ENCODE results near the gene ATXN1. TPM values are rescaled to one million over a fixed set of nuclear protein-coding genes. Genes with fewer than 3 reads are reported as not detected.

ATXN1 gene
- total RNA-seq, 4 donors from 2014 or later: 24.9 to 48.0 (median 36.8) TPM

DNA sequence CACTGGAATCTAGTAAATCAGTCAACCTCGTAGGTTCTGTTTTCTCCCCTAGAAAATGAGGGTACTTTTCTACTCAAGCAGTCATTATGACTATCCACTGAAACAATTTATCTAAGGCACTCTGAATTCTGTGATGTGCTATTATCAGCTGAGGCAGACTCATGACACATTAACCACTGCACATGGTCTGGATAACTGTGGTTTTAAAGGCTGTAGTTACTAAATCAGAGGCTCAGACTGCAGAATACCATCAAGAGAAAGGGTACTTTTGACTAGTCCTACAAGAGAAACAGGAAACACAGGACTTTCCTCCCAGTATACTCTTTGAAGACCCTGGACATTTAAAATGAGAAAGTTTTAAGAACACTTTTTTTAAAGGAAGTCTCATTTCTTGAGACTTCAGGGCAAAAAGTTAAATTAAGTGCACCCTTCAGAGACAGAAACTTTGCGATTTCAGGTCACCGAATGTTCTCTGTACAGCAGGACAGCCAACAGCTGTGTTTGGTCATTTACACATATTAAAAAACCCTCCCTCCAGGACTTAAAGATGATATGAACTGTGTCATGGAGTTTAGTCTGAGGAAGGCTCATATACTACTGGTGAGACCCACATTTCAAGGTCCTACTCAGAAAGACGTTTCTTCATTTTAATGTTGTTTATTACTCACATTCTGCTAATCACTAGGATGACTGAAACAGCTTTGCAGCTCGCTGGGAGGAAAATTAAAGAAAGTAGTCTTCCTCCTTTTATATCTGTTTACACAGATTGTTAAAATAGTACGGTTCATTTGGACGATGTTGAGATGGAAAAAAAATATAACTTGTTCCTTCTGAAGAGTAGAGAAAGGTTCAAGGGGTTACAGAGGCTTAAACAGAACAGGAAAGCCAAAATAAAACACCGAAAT is 19.9 kb downstream of the ATXN1 start:
- no peaks in the 10 kb centered on the region for H3K9me3 ChIP-seq
- H3K27ac ChIP-seq: peak overlapping the region in 3 of 4 donors; percentile 14 to 74 (median 56)
- 48 to 53% methylated on average over 8 of the region's 8 CpGs for WGBS, 2 donors
- H3K27me3 ChIP-seq: no peaks in the 10 kb centered on the region
- DNase-seq (ENCODE audit: low spot score in 2 of 2): no peak
- no peak overlapping the region for H3K4me3 ChIP-seq
- H3K36me3 ChIP-seq: no peaks in the 10 kb centered on the region
- peaks cover 0 to 63% (median 31%) of the 10 kb centered on the region in 4 donors for H3K4me1 ChIP-seq
- TF ChIP-seq EP300 (IDR thresholded peaks at IDR 0.05) (no peak), POLR2A (IDR thresholded peaks at IDR 0.05) (no peak)
- TF ChIP-seq, protein P1, sequence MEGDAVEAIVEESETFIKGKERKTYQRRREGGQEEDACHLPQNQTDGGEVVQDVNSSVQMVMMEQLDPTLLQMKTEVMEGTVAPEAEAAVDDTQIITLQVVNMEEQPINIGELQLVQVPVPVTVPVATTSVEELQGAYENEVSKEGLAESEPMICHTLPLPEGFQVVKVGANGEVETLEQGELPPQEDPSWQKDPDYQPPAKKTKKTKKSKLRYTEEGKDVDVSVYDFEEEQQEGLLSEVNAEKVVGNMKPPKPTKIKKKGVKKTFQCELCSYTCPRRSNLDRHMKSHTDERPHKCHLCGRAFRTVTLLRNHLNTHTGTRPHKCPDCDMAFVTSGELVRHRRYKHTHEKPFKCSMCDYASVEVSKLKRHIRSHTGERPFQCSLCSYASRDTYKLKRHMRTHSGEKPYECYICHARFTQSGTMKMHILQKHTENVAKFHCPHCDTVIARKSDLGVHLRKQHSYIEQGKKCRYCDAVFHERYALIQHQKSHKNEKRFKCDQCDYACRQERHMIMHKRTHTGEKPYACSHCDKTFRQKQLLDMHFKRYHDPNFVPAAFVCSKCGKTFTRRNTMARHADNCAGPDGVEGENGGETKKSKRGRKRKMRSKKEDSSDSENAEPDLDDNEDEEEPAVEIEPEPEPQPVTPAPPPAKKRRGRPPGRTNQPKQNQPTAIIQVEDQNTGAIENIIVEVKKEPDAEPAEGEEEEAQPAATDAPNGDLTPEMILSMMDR (IDR thresholded peaks at IDR 0.05): no peak

DNA sequence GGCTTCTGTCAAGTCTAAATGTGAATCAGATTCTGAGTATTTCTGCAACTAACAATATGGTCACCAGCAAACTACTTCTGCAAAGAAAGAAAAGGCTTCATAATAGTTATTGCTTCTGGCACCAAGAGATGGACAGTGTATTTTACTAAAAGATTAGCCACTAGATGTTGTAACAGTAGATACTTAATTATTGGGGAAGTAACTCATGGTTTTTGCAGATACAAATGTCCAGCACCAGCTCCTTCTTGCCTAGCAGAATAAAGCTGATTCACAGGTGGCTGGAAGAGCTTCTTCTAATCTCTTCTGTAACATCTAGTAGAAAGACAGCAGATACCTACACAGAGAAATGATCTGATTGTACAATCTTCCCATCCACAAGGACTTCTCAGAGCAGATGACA is 21.2 kb downstream of the ATXN1 start:
- Histone ChIP-seq H3K4me3 (no peak overlapping the region), H3K36me3 (no peaks in the 10 kb centered on the region), H3K4me1 (peaks cover 0 to 66% (median 31%) of the 10 kb centered on the region in 4 donors), H3K9me3 (no peaks in the 10 kb centered on the region), H3K27me3 (no peaks in the 10 kb centered on the region), H3K27ac (peak overlapping the region in 1 of 4 donors; percentile 65)
- no peak for TF ChIP-seq EP300 (IDR thresholded peaks at IDR 0.05)
- TF ChIP-seq POLR2A (IDR thresholded peaks at IDR 0.05): no peak
- TF ChIP-seq, protein P1 (IDR thresholded peaks at IDR 0.05): no peak
- DNase-seq (ENCODE audit: low spot score in 2 of 2): no peak

DNA sequence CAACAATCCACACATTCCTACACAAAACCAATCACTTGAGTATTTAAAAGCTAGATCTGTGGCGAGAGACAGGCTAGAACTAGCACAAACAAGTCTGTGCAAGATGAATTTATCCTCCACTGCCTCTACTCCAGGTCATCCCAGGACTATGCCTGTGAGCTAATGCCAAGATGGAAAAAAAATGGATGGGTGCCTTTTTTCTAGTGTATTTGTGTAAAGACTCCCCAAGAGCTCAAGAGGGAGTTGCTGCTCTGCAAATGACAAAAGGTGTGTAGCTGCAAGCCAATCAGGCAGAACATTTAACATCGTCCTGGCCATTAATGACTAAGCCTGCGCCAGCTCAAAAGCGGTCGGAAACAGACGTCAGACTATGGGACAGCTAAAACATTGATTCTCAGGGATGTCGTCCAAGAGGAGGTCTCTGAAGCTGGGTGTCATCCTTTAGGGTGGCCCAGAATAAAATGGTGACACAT is 21.9 kb downstream of the ATXN1 start:
- no peaks in the 10 kb centered on the region for H3K27me3 ChIP-seq
- H3K9me3 ChIP-seq: no peaks in the 10 kb centered on the region
- no peaks in the 10 kb centered on the region for H3K36me3 ChIP-seq
- 80 to 81% methylated on average over 7 of the region's 7 CpGs for WGBS, 2 donors
- no peak for DNase-seq (ENCODE audit: low spot score in 2 of 2)
- TF ChIP-seq, protein P1 (IDR thresholded peaks at IDR 0.05): no peak
- TF ChIP-seq POLR2A (IDR thresholded peaks at IDR 0.05) (no peak), EP300 (IDR thresholded peaks at IDR 0.05) (no peak)
- peak overlapping the region in 1 of 4 donors; percentile 65 for H3K27ac ChIP-seq
- H3K4me1 ChIP-seq: peaks cover 0 to 66% (median 31%) of the 10 kb centered on the region in 4 donors
- no peak overlapping the region for H3K4me3 ChIP-seq

DNA sequence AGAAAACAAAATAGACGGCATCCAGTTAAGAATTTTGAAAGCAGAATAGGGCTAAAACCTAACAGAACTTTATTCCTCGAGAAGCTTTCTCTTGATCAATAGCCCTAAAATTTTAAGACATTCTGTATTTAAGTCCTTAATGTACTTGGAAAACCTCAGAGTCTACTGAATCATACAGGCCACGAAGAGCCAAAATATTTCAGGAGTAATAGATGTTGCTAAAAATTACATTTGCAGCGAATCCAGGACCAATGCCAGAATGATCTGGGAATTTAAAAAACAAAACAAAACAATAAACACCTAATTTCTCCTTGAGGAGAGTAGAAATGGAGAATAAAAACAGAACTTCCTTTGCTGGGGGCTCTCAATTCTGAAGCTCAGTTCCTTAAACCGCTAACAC is 23.3 kb downstream of the ATXN1 start:
- 70 to 75% methylated on average over 5 of the region's 5 CpGs for WGBS, 2 donors
- DNase-seq (ENCODE audit: low spot score in 2 of 2): no peak
- TF ChIP-seq, protein P1 (IDR thresholded peaks at IDR 0.05): no peak
- no peak for TF ChIP-seq POLR2A (IDR thresholded peaks at IDR 0.05)

More for the DNA sequence above, 23.3 kb downstream of the ATXN1 start:
- Histone ChIP-seq H3K4me3 (no peak overlapping the region), H3K4me1 (peaks cover 0 to 66% (median 31%) of the 10 kb centered on the region in 4 donors), H3K36me3 (no peaks in the 10 kb centered on the region), H3K9me3 (no peaks in the 10 kb centered on the region), H3K27ac (peak overlapping the region in 2 of 4 donors; percentile 36 to 65), H3K27me3 (no peaks in the 10 kb centered on the region)
